Large intestine (tissue), 3 donors: ENCODE data around the gene MTRF1. TPM values are rescaled to one million over a fixed set of nuclear protein-coding genes. Genes with fewer than 3 reads are reported as not detected.

Source experiments
- DNase-seq, 2 donors: peaks; one replicate each; pipeline versions ENCODE4 v3.0.0 to v3.0.0-alpha.2; 2013
- H3K27ac ChIP-seq: one replicate; pipeline ENCODE4 v1.5.1; 2013; ENCODE audit warnings: low read length
- H3K27me3 ChIP-seq: 2 replicates; pipeline ENCODE4 v1.6.1; 2013; ENCODE audit warnings: low read length; ENCODE audit not compliant: control insufficient read depth, insufficient read depth
- H3K36me3 ChIP-seq: 2 replicates; pipeline ENCODE4 v1.6.1; 2013; ENCODE audit warnings: low read length; ENCODE audit not compliant: control insufficient read depth, insufficient read depth
- H3K4me1 ChIP-seq: one replicate; pipeline ENCODE4 v1.6.1; 2013; ENCODE audit warnings: low read length; ENCODE audit not compliant: control insufficient read depth, insufficient read depth
- H3K4me3 ChIP-seq: one replicate; pipeline ENCODE4 v1.5.1; 2013; ENCODE audit warnings: low read length
- H3K9me3 ChIP-seq: one replicate; pipeline ENCODE4 v1.6.1; 2013; ENCODE audit warnings: mild to moderate bottlenecking, low read depth, low read length, moderate library complexity; ENCODE audit not compliant: control insufficient read depth
- WGBS: methylation state at CpG from one replicate; pipeline ENCODE4 v1.1.5; 2013; ENCODE audit warnings: low lambda C conversion rate; ENCODE audit not compliant: insufficient coverage; 5-methylcytosine and 5-hydroxymethylcytosine counted together
- polyA plus RNA-seq: library from polyadenylated mRNA; unstranded; fragments of 120-200 nt; gene quantifications from one replicate; pipeline ENCODE4 v1.2.1, GENCODE V29; 2013

The MTRF1 gene
- polyA plus RNA-seq, 1 donor = 18.6 TPM

DNA sequence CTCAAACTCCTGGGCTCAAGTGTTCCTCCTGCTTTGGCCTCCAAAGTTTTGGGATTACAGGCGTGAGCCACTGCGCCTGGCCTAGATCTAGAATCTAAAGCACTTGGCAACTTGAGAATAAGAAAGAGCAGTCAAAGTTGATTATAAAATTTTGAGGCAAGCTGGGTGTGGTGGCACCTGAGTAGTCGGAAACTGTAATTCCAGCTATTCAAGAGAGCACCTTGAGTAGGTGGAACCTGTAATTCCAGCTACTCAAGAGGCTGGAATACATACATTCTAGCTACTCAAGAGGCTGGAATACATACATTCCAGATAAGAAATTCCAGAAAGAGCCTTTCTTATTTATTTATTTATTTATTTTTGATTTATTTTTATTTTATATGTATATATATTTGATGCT lies 39.4 kb upstream of the MTRF1 start:
- 100% methylated on average over 1 of the region's 3 CpGs for WGBS

GRCh38 chr13:41299316-41300094 lies 36.1 kb upstream of the MTRF1 start:
- DNase-seq = no peak
- Histone ChIP-seq H3K27ac (no peak overlapping the region), H3K4me1 (no peaks in the 10 kb centered on the region), H3K4me3 (no peak overlapping the region), H3K9me3 (no peaks in the 10 kb centered on the region), H3K27me3 (no peaks in the 10 kb centered on the region), H3K36me3 (no peaks in the 10 kb centered on the region)
- 94% methylated on average over 3 of the region's 4 CpGs for WGBS

More for the DNA sequence above, 39.4 kb upstream of the MTRF1 start:
- DNase-seq = no peak
- no peaks in the 10 kb centered on the region for H3K36me3 ChIP-seq
- no peaks in the 10 kb centered on the region for H3K9me3 ChIP-seq
- no peaks in the 10 kb centered on the region for H3K4me1 ChIP-seq
- H3K4me3 ChIP-seq = no peak overlapping the region
- H3K27me3 ChIP-seq = no peaks in the 10 kb centered on the region
- no peak overlapping the region for H3K27ac ChIP-seq

GRCh38 chr13:41296879-41297646 lies 33.7 kb upstream of the MTRF1 start:
- no peaks in the 10 kb centered on the region for H3K27me3 ChIP-seq
- no peak for DNase-seq
- H3K4me3 ChIP-seq = no peak overlapping the region
- H3K9me3 ChIP-seq = peaks cover 8% of the 10 kb centered on the region
- no peak overlapping the region for H3K27ac ChIP-seq
- H3K36me3 ChIP-seq = no peaks in the 10 kb centered on the region
- 74% methylated on average over 2 of the region's 3 CpGs for WGBS
- no peaks in the 10 kb centered on the region for H3K4me1 ChIP-seq

DNA sequence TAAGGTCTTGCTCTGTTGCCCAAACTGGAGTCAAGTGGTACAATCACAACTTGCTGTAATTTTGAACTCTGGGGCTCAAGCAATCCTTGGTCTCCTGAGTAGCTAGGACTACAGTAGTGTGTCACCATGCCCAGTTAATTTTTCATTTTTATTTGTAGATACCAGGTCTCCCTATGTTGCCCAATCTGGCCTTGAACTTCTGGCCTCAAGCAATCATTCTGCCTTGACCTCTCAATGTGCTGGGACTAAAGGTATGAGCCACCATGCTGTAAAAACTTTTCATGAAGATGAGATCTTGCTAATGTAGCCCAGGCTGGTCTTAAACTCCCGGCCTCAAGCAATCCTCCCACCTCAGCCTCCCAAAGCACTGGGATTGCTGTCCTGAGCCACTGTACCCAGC lies 32.6 kb upstream of the MTRF1 start:
- WGBS = 88% methylated on average over 1 of the region's 1 CpG
- Histone ChIP-seq H3K27ac (no peak overlapping the region), H3K4me3 (no peak overlapping the region), H3K4me1 (no peaks in the 10 kb centered on the region), H3K9me3 (peaks cover 10% of the 10 kb centered on the region), H3K27me3 (no peaks in the 10 kb centered on the region), H3K36me3 (no peaks in the 10 kb centered on the region)
- no peak for DNase-seq

GRCh38 chr13:41294914-41295313 lies 31.5 kb upstream of the MTRF1 start:
- Histone ChIP-seq H3K27me3 (no peaks in the 10 kb centered on the region), H3K4me3 (no peak overlapping the region), H3K27ac (no peak overlapping the region), H3K9me3 (peaks cover 10% of the 10 kb centered on the region), H3K4me1 (no peaks in the 10 kb centered on the region), H3K36me3 (no peaks in the 10 kb centered on the region)
- 86% methylated on average over 1 of the region's 1 CpG for WGBS
- no peak for DNase-seq

- Histone ChIP-seq H3K4me1 (no peaks in the 10 kb centered on the region), H3K27ac (no peak overlapping the region), H3K4me3 (no peak overlapping the region), H3K36me3 (no peaks in the 10 kb centered on the region), H3K27me3 (no peaks in the 10 kb centered on the region), H3K9me3 (peaks cover 10% of the 10 kb centered on the region)
- no peak for DNase-seq
- no CpG with 5 or more reads among the region's 1 CpG for WGBS
These were observed 29.9 kb upstream of the MTRF1 start for GRCh38 chr13:41293272-41293671.

DNA sequence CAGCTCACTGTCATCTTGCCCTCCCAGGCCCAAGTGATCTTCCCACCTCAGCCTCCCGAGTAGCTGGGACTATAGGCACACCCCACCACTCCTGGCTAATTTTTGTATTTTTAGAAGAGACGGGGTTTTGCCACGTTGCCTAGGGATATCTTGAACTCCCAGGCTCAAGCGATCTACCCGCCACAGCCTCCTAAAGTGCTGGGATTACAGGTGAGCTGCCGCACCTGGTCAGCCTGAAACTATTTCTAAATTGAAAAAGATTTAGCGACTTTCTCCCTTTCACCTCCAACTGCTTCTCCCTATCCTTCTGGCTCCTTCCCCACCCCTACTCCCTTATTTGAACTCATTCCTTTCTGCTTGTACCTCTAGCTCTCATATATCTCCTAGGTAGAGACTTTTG lies 27.9 kb upstream of the MTRF1 start:
- Histone ChIP-seq H3K27ac (no peak overlapping the region), H3K27me3 (no peaks in the 10 kb centered on the region), H3K36me3 (no peaks in the 10 kb centered on the region), H3K4me1 (no peaks in the 10 kb centered on the region), H3K4me3 (no peak overlapping the region), H3K9me3 (peaks cover 10% of the 10 kb centered on the region)
- whole genome bisulfite sequencing = 100% methylated on average over 1 of the region's 7 CpGs
- no peak for DNase-seq

DNA sequence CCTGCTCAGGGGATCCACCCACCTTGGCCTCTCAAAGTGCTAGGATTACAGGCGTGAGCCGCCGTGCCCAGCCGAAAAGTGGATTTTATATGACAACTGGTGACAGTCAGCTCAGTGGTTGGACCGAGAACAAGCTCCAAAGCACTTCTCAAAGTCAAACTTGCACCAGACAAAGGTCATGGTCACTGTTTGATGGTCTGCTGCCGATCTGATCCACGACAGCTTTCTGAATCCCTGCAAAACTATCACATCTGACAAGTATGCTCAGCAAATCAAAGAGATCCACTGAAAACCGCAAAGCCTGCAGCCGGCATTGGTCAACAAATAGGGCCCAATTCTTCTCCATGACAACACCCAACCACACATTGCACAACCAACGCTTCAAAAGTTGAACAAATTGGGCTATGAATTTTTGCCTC lies 26.1 kb upstream of the MTRF1 start:
- no peak overlapping the region for H3K4me3 ChIP-seq

DNA sequence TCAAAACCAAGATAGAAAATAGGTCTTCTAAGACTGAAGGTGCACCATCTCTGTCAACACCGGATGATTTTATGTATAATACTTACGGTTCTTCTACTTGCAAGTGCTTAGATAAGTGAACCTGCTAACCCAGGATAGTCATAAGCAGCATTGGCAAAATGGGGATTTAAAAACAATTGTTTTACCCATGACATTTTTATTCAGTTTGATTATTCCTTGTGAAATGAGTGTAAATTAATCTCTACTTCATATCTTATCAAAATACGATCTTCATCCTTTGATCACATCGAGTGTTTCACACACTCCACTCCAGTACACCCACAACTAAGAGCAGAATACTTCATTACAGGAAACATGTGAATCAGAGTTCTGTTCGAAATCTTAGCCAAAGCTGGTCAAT lies 23.0 kb upstream of the MTRF1 start:
- Histone ChIP-seq H3K9me3 (no peaks in the 10 kb centered on the region), H3K27me3 (no peaks in the 10 kb centered on the region), H3K4me1 (no peaks in the 10 kb centered on the region), H3K27ac (no peak overlapping the region), H3K36me3 (no peaks in the 10 kb centered on the region), H3K4me3 (no peak overlapping the region)
- 100% methylated on average over 4 of the region's 5 CpGs for WGBS
- no peak for DNase-seq

More for the DNA sequence above, 26.1 kb upstream of the MTRF1 start:
- no peaks in the 10 kb centered on the region for H3K4me1 ChIP-seq
- no peaks in the 10 kb centered on the region for H3K27me3 ChIP-seq
- WGBS = 90% methylated on average over 2 of the region's 10 CpGs
- no peak for DNase-seq
- no peaks in the 10 kb centered on the region for H3K36me3 ChIP-seq
- H3K9me3 ChIP-seq = peaks cover 10% of the 10 kb centered on the region
- H3K27ac ChIP-seq = no peak overlapping the region

DNA sequence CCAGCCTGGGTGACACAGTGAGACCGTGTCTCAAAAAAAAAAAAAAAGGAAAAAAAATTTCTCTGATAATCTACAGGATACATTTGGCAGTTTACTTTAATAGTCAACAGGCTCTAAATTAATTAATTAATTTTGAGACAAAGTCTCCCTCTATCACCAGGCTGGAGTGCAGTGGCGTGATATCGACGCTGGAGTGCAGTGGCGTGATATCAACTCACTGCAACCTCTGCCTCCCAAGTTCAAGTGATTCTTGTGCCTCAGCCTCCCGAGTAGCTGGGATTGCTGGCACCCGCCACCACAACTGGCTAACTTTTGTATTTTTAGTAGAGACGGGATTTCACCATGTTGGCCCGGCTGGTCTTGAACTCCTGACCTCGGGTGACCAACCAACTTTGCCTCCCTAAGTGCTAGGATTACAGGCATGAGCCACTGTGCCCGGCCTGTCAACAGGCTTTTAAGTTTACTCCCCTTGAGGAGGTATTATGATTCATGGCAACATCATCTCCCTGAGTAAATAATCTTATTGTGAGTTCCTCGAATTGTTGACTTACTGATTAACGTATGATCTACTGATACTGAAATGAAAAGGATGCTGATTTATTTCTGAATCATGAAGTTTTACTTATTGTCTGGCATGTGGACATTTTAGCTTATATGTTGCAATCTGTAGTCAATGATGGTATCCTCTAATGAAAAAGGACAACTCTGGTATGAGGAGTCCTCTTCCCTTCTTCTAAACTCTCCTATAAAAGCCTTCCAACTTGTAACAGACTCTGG lies 21.3 kb upstream of the MTRF1 start:
- Histone ChIP-seq H3K4me3 (no peak overlapping the region), H3K9me3 (no peaks in the 10 kb centered on the region), H3K4me1 (no peaks in the 10 kb centered on the region), H3K27me3 (no peaks in the 10 kb centered on the region), H3K36me3 (no peaks in the 10 kb centered on the region), H3K27ac (no peak overlapping the region)
- WGBS = 77% methylated on average over 5 of the region's 13 CpGs
- no peak for DNase-seq
